Measurements from ENCODE around the gene CEP170. TPM values are rescaled to one million over a fixed set of nuclear protein-coding genes. Genes with fewer than 3 reads are reported as not detected.
"Not testable (repeated sequence)": the region's sequence is repeated elsewhere in the genome, so short reads cannot be mapped to it uniquely, and the experiment has no call there.

The CEP170 gene
- total RNA-seq, 1 experiment from 2014 or later: 97.7 TPM

GRCh38 chr1:243116187-243116586 lies 138.9 kb downstream of the CEP170 start:
- peaks cover 8 to 21% of the 10 kb centered on the region in 2 experiments for H3K4me1 Mint-ChIP-seq
- H4K5ac ChIP-seq (ENCODE audit: insufficient read length, low read depth, low read length); H2AK5ac ChIP-seq (ENCODE audit: insufficient read length, low read length); H3K18ac ChIP-seq (ENCODE audit: insufficient read length, low read depth, low read length); H3K23ac ChIP-seq (ENCODE audit: insufficient read length, low read depth, low read length); H2BK120ac ChIP-seq (ENCODE audit: low read depth, low read length, poor library complexity, severe bottlenecking); H3K56ac ChIP-seq (ENCODE audit: insufficient read length, low read depth, low read length); H3K9me3 ChIP-seq (ENCODE audit: control insufficient read depth, low read depth, low read length); H3K27me3 ChIP-seq (ENCODE audit: insufficient read depth, low read length); H3K27ac Mint-ChIP-seq; H3K23me2 ChIP-seq (ENCODE audit: insufficient read length, low read depth, low read length, poor library complexity, severe bottlenecking); H2BK12ac ChIP-seq (ENCODE audit: insufficient read length, low read depth, low read length); H3K4ac ChIP-seq (ENCODE audit: low read depth, low read length); H3K79me1 ChIP-seq (ENCODE audit: insufficient read depth, low read depth, low read length, poor library complexity, severe bottlenecking); H4K91ac ChIP-seq (ENCODE audit: insufficient read length, low read depth, low read length); H2BK20ac ChIP-seq (ENCODE audit: low read depth, low read length, poor library complexity, severe bottlenecking); H2BK15ac ChIP-seq (ENCODE audit: low read depth, low read length); DNase-seq; H4K8ac ChIP-seq (replicated peaks; ENCODE audit: insufficient read length, low read depth, low read length); H3K4me1 ChIP-seq (ENCODE audit: insufficient read depth, low read length); H2BK5ac ChIP-seq (ENCODE audit: insufficient read length, low read length); H3K79me2 ChIP-seq (ENCODE audit: insufficient read depth, low read length); H2AFZ ChIP-seq (ENCODE audit: low read length); H3K27ac ChIP-seq (ENCODE audit: insufficient read length, low read depth, low read length); H3K27me3 Mint-ChIP-seq (ENCODE audit: low read depth); H3T11ph ChIP-seq (ENCODE audit: low read length); H3K9me3 Mint-ChIP-seq; H3K4me3 Mint-ChIP-seq; H3K4me2 ChIP-seq (ENCODE audit: insufficient read depth, insufficient read length, low read length); H3K14ac ChIP-seq (ENCODE audit: insufficient read depth, low read length); H3K36me3 Mint-ChIP-seq (ENCODE audit: insufficient read depth in 1 of 3, low read depth in 3 of 3); H4K20me1 ChIP-seq (ENCODE audit: control insufficient read depth, insufficient read depth, insufficient read length); H3K9ac ChIP-seq (ENCODE audit: extremely low read depth, insufficient read length, low read length): not testable (repeated sequence)
- WGBS (ENCODE audit: extremely low coverage, insufficient read length, low lambda C conversion rate): no CpG with 5 or more reads among the region's 7 CpGs

- H3K79me2 ChIP-seq (ENCODE audit: insufficient read depth, low read length); H2AFZ ChIP-seq (ENCODE audit: low read length); H2BK12ac ChIP-seq (ENCODE audit: insufficient read length, low read depth, low read length); H3K56ac ChIP-seq (ENCODE audit: insufficient read length, low read depth, low read length); H2BK5ac ChIP-seq (ENCODE audit: insufficient read length, low read length); H2BK20ac ChIP-seq (ENCODE audit: low read depth, low read length, poor library complexity, severe bottlenecking); H3K23ac ChIP-seq (ENCODE audit: insufficient read length, low read depth, low read length); H3K14ac ChIP-seq (ENCODE audit: insufficient read depth, low read length); H3K4me1 ChIP-seq (ENCODE audit: insufficient read depth, low read length); H4K91ac ChIP-seq (ENCODE audit: insufficient read length, low read depth, low read length); H3K9me3 ChIP-seq (ENCODE audit: control insufficient read depth, low read depth, low read length); H3K4me2 ChIP-seq (ENCODE audit: insufficient read depth, insufficient read length, low read length); H3K36me3 Mint-ChIP-seq (ENCODE audit: insufficient read depth in 1 of 3, low read depth in 3 of 3); H3K23me2 ChIP-seq (ENCODE audit: insufficient read length, low read depth, low read length, poor library complexity, severe bottlenecking); H4K20me1 ChIP-seq (ENCODE audit: control insufficient read depth, insufficient read depth, insufficient read length); H3K27ac ChIP-seq (ENCODE audit: insufficient read length, low read depth, low read length); H4K5ac ChIP-seq (ENCODE audit: insufficient read length, low read depth, low read length); H3K27me3 Mint-ChIP-seq (ENCODE audit: low read depth); H2AK5ac ChIP-seq (ENCODE audit: insufficient read length, low read length); H4K8ac ChIP-seq (replicated peaks; ENCODE audit: insufficient read length, low read depth, low read length); H2BK120ac ChIP-seq (ENCODE audit: low read depth, low read length, poor library complexity, severe bottlenecking); H3K4me3 Mint-ChIP-seq; H3K9ac ChIP-seq (ENCODE audit: extremely low read depth, insufficient read length, low read length); DNase-seq; H2BK15ac ChIP-seq (ENCODE audit: low read depth, low read length); H3K79me1 ChIP-seq (ENCODE audit: insufficient read depth, low read depth, low read length, poor library complexity, severe bottlenecking); H3K18ac ChIP-seq (ENCODE audit: insufficient read length, low read depth, low read length); H3K4ac ChIP-seq (ENCODE audit: low read depth, low read length); H3K27me3 ChIP-seq (ENCODE audit: insufficient read depth, low read length); H3T11ph ChIP-seq (ENCODE audit: low read length); H3K9me3 Mint-ChIP-seq: not testable (repeated sequence)
- H3K4me1 Mint-ChIP-seq: peaks cover 8 to 21% of the 10 kb centered on the region in 2 experiments
- H3K27ac Mint-ChIP-seq: peak overlapping the region; percentile 28 to 74 (median 47); a peak in 3 of 7 replicates
- no CpG with 5 or more reads among the region's 3 CpGs for WGBS (ENCODE audit: extremely low coverage, insufficient read length, low lambda C conversion rate)
These were observed 140.3 kb downstream of the CEP170 start for GRCh38 chr1:243114769-243115168.
